HG03558 (cell line): Measurements from ENCODE around the gene FYCO1.
"Not testable (repeated sequence)": the region's sequence is repeated elsewhere in the genome, so short reads cannot be mapped to it uniquely, and the experiment has no call there.

Experiments
- ATAC-seq: cut with Tn5 transposase; IDR thresholded peaks from one replicate; pipeline ENCODE4 v1.9.1; 2021; ENCODE audit warnings: moderate number of reproducible peaks; ENCODE audit not compliant: unreplicated experiment; ENCODE audit errors: extremely low read depth

Gene FYCO1

DNA sequence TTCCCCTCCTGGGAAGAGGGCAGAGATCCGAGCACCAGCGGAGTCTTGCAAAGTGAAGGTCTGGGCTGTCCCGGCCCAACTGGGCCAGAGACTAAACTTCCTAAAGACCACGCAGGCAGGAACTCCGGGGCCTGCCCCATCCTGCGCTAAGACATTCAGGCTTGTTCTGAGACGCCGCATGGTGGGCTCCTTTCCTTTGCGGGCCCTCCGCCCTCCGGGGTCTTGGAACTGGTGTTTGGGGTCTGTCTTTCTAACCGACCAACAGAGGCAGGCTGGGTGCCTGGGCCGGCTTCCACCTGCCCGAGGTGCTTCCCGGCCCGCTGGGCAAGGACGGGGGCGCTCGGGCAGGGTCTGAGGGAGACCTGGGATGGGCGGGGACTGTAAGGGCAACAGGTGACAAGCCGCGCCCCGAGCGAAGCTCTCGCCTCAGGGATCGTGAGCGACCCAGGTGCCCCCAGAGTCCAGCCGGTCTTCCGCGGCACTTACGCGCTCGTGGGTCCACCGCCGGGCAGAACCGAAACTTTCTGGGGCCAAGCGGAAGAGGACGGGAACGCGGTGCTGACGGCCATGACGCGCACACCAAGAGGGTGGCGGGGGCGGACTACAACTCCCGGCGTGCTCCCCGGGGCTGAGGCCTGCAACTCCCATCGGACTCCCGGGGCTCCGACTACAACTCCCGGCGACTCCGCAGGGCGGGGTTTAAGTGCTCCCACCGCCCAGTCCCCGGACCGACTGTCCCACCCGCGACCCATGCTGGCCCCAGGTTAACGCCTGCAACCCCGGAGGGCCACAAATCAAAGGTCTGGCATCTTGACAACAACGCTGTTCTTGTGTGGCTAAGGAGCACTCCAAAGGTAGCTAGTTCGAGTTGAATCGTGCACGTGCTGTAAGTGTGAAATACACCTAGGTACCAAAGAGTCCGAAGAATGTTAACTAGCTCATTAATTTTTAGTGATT is at the start of gene FYCO1:
Gene FYCO1, minus strand, starts transcription at position 589 of the 957 bp plus-strand sequence. CDS start 10,914 bp downstream, outside the sequence.
- peak; percentile 64 for ATAC-seq

DNA sequence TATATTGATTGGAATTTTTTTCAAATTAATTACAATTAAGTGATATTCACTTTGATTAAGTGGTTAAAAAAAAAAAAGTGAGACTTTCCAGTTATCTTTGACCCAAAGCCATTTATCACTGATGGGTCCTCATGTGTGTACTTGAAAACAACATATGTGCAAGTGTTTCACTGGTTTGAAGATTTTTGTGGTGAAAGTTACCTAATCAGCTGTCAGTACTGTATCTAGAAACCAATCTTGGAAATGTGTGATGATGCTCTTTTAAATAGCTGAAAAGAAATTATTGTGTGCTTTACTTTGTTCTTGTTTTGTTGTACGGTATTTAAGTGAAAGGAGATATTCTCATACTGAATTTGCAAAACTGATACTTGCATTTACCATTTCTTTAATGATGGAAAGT is 43.3 kb upstream of the FYCO1 start:
- no peak for ATAC-seq

DNA sequence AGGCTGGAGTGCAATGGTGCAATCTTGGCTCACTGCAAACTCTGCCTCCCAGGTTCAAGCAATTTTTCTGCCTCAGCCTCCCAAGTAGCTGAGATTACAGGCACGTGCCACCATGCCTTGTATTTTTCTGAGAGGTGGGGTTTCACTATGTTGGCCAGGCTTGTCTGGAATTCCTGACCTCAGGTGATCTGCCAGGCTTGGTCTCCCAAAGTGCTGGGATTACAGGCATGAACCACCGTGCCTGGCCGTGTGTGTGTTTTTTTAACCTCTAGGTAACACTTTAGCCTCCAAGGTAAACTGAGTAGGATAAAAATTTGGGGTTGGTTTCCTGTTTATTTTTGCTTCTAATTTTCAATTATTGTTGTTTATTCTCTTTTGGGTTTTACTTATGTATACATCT is 42.4 kb upstream of the FYCO1 start:
- not testable (repeated sequence) for ATAC-seq

GRCh38 chr3:46036191-46036590 is 40.6 kb upstream of the FYCO1 start:
- no peak for ATAC-seq

- no peak for ATAC-seq
Observed at GRCh38 chr3:46031747-46032146, 36.1 kb upstream of the FYCO1 start.

- ATAC-seq, result no peak
Observed at GRCh38 chr3:46031269-46031668, 35.6 kb upstream of the FYCO1 start.

- no peak for ATAC-seq
Observed at GRCh38 chr3:46030626-46031025, 35.0 kb upstream of the FYCO1 start.

DNA sequence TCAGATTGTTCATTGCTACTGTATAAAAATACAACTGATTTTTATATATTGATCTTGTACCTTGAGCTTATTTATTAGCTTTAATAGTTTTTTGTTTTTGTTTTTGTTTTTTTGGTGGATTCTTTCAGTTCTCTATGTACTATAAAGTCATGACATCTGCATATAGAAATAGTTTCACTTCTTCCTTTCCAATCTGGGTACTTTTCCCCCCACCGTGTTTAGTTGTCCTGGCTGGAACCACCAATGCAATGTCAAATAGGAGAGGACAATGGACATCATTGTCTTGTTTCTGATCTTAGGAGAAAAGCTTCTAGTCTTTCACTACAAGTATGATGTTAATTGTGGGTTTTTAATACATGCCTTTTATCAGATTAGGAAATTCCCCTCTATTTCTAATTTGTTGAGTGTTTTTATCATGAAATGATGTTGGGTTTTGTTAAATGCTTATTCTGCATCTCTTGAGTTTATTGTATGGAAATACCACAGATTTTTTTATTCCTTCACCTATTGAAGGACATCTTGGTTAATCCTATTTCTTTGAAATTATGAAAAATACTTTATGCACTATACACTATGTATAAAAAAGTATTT is 34.4 kb upstream of the FYCO1 start:
- ATAC-seq, result no peak

DNA sequence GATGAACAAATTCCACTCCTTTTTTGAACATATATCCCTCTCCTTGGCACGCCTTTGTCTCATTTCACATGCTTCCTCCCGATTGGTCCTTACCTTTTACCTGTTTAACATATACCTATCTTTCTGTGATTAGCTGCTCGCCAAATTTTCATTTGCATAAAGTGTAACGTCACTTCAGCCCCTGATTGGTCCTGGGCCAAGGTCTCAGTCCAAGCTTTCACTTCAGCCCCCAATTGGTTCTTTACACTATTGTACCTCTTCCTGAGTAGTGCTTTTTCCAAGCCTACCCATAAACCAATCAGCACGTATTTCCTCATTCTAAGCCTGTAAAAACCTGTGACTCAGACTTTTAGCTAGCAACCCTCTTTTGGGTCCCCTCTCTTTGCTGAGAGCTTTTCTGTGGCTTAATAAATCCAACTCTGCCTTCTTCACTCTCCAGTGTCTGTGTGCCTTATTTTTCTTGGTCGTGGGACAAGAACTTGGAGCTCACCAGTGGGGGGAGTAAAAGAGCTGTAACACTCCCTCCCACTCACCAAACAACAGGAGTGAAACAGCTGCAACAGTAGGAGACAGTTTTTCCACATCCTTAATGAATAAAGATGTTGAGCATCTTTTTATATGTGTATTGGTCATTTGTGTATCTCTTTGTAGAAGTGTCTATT is 32.2 kb upstream of the FYCO1 start:
- no peak for ATAC-seq

DNA sequence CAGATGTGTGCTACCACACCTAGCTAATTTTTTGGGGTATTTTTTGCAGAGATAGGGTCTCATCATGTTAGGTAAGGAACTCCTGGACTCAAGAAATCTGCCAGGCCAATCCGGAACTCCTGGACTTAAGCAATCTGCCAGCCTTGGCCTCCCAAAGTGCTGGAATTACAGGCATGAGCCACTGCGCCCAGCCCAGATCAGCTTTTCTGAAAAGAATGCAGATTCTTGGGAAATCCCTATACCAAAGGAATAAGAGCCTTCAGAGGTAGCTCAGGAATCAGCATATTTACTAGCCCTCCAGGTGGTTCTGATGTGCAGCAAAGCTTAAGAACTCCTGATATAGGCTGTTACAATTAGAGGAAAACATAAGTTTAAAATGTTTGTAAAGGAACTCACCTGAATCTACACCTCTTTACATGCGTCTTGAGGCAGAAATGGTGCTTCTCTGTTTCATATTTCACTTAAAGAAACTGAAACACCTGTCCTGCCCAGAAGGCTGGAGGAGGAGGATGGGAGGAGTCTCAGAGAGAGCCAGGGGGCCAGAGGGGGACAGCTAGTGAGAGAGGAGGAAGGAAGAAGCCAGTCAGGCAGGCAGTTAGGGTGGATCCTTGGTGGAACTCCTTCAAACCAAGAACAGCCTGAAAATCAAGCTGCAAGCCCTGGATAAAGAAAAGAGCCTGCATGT is 31.5 kb upstream of the FYCO1 start, which contains the start of gene XCR1:
Gene XCR1, minus strand, starts transcription at position 463 of the 685 bp plus-strand sequence. CDS start 5,536 bp downstream, outside the sequence.
- ATAC-seq, result no peak

- no peak for ATAC-seq
Observed at GRCh38 chr3:46025139-46025538, 29.5 kb upstream of the FYCO1 start.

GRCh38 chr3:46024131-46024530 is 28.5 kb upstream of the FYCO1 start:
- no peak for ATAC-seq

DNA sequence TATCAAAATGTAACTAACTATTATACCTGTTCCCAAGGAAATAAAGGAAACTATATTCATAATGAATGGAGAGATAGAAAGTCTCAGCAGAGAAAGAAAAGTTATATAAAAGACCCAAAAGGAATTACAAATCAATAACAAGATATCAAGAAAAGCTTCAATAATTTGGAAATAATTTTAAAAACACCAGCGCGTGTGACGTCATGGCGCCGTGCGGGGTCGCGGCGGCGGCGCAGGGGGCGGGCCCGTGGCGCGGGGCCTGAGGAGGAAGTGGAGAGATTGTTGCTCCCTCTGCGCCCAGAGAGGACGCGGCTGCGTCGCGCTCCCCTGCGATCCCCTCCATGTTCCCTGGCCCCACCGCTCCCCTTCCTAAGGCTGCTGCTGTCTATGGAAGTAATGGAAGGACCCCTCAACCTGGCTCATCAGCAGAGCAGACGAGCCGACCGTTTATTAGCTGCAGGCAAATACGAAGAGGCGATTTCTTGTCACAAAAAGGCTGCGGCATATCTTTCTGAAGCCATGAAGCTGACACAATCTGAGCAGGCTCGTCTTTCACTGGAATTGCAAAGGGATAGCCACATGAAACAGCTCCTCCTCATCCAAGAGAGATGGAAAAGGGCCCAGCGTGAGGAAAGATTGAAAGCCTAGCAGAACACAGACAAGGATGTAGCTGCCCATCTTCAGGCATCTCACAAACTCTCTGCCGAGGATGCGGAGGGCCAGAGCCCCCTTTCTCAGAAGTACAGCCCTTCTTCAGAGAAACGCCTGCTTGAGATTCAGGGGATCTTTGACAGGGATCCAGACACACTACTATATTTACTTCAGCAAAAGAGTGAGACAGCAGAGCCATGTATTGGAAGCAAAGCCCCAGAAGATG is 27.5 kb upstream of the FYCO1 start:
- no peak for ATAC-seq

DNA sequence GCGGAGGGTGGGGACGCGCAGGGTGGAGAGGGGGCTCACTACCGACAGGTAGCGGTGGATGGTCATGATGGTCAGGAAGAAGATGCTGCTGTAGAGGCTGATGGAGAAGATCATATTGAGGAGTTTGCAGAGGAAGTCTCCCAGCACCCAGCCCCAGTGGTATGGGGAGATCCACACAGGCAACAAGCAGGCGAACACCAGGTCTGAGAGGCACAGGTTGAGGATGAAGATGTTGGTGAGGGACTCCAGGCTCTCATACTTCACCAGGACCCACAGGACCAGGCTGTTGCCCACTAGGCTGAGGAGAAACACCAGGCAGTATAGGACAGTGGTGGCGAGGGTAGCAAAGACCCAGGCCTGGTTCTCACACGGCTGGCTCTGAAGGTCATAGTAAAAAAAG is 25.9 kb upstream of the FYCO1 start:
- ATAC-seq, result no peak

- no peak for ATAC-seq
Observed at GRCh38 chr3:46020766-46021510, 25.3 kb upstream of the FYCO1 start.

DNA sequence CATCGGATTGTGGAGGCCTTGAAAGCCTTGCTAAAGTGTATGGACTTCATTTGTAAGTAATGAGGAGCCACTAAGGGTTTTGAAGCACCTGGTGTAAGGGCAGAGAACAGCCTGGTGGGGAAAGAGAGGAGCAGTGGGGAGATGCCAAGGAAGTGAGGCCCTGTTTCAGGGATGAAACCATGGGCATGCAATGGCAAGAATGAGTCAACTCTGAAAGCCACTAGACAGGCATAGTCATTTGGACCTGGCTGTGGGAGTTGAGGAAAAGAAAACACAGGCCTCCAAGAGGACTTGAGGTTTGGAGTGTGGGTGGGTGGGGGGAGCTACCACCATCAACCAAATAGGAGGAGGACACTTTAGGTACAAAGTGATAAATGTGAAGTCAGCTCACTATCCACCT is 24.1 kb upstream of the FYCO1 start:
- no peak for ATAC-seq

DNA sequence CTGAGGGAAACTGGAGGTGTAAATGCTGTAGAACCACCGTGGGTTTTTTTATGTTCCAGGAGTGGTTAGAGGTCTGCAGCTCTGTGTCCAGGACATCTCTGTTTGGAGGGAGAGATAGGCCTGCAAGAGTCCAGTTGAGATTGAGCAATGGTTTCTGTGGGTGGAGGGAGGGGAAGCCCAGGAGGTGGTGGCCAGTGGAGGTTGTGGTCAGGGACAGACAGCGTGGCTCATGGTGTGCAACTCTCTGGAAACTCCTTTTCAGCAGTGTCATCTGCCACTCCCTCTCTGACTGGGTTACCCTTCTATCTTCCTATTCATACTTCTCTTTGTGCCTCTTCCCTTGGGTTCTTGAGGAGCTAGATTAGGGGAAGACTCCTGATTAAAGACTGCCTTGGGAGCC is 22.1 kb upstream of the FYCO1 start:
- no peak for ATAC-seq

DNA sequence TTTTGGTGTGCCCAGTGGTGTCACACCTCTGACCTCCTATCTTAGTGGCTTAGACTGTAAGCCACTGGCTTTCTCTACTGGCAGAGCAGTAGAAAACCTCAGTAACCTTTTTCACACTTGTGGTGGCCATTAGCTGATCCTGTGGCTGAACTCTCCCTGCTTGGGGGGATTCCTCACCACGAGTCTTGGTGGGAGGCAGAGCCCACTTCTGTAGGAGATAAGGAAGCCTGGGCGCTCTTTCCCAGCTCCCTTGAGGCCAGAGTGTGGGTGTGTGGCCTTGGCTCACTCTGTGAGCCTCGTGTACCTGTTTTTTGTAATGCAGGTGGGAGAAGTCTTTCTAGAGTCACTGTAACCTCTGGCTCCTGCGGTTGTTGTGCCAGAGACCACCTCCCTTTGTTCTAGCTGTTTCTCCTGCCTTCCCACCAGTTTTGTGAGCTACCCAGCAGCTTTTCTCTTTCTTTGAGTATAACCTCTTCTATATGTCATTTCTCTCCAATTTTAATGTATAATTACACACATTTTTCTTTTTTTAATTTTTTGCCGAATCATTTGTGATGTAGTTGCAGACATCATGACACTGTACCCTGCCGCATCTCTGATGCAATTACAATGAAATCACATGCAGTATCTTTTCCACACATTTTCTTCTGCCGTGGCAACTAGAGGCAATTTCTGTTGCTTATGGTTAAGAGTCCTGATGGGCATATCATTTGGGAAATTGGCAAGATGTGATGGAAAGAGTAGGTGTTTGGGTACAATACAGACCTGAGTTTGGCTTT is 17.9 kb upstream of the FYCO1 start:
- no peak for ATAC-seq
